HG02588 (cell line): ENCODE data around the gene GSTA5.
"Not testable (repeated sequence)": the region's sequence is repeated elsewhere in the genome, so short reads cannot be mapped to it uniquely, and the experiment has no call there.

Experiments
- ATAC-seq: cut with Tn5 transposase; IDR thresholded peaks from one replicate; pipeline ENCODE4 v1.9.1; 2021; ENCODE audit warnings: mild to moderate bottlenecking, moderate library complexity; ENCODE audit not compliant: unreplicated experiment

The GSTA5 gene

DNA sequence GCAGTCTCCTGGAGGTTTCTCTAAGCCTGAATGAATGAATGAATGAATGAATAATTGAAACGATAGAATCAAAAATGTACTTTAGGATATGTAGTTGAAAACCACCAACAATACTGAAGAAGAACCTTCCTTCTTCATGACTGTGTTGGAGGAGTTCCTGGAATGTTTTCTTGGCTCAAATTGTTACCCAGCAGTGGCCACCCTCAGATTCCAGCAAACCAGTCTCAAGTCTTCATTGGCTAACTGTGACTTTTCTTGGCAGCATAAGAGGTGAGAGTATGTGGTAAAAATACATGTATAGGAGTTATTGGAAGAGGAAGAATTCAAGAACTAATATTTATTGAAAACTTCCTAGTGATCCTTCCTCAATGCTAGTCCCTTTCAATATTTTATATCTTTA is 41.3 kb downstream of the GSTA5 start:
- not testable (repeated sequence) for ATAC-seq

DNA sequence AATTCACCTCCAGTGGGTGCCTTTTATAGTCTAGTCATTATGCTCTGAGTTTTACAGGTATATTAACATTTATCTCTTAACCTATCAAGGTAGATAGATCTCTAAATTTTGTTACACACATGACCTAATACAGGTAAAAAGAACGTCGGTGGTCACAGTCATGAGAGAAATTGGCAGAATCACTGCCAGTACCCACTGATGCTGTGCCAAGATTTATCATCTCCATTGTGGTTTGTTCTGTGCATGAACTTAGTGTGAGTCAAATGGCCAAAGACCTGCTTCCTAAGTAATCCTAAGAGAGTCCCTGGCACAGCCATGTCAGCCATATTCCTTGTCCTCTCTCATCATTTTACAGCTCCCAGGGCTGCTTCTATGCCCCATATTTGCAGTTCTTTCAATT is 46.2 kb downstream of the GSTA5 start:
- ATAC-seq, result not testable (repeated sequence)

DNA sequence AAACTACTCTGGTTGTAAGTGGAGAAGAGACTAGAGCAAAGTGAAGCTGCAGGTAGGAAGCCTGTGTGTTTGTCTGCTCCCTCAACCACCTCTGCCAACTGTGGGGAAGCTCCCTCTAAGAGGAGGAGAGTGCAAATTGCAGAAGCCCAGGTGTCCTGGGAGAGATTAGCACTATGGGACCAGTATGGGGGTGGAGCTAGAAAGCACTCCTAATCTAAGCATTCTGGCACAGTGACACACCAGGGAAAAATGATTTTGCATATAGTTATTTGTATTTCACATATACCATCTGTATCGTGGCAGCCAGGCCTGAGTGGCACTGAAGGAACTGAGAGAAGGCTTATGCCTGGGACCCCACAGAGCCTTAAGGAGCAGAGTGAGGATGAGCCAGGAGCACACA is 49.8 kb downstream of the GSTA5 start:
- no peak for ATAC-seq

DNA sequence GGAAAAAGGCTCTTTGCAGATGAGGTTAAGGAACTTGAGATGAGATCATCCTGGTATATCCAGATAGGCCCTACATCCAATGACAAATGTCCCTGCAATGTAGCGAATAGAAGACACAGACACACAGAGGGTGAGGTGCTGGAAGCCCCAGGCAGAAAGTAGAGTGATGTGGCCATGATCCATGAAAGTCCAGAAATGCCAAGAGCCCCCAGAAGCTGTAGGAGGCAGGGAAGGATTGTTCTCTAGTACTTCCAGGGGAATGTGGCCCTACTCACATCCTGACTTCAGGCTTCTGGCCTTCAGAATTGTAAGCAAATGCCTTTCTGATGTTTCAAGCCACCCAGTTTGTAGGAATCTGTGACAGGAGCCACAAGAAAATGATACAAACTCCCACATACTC is 51.0 kb downstream of the GSTA5 start:
- ATAC-seq, result not testable (repeated sequence)

DNA sequence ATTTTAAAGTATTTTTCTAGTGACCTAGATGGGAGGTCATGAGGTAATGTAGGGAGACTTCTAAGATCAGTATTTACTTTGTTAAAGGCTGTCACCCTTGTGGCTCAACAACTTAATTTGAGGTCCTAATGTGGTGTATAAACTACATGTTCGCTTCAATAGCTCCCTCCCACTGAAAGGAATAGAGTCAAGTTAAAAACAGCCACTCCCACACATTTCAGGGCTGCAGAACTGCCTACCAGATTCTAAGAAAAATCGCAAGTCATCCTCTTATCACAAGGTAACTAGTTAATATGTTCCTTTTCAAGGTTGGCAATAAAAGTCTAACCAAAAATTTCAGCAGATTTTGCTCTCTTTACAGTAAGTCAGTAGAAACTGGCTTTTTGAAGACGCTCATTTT is 52.1 kb downstream of the GSTA5 start:
- ATAC-seq, result no peak

DNA sequence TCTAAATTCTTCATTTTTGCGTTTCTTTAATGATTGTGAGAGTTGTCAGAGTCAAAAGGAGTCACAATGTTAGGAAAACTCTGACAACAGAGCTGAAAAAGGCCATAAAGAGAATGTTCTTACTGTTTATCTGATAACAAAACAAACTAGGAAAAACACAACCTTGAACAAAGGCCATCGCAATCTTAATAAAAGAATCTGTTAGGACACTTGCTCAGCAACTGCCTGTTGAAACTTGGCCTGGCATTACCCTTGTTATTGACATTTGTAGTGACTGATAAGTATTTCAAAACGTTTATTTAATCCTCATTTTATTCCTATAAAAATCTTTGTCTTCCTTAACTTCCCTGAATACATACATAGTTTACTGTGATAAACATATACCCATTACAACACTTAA is 52.7 kb downstream of the GSTA5 start:
- ATAC-seq, result no peak

DNA sequence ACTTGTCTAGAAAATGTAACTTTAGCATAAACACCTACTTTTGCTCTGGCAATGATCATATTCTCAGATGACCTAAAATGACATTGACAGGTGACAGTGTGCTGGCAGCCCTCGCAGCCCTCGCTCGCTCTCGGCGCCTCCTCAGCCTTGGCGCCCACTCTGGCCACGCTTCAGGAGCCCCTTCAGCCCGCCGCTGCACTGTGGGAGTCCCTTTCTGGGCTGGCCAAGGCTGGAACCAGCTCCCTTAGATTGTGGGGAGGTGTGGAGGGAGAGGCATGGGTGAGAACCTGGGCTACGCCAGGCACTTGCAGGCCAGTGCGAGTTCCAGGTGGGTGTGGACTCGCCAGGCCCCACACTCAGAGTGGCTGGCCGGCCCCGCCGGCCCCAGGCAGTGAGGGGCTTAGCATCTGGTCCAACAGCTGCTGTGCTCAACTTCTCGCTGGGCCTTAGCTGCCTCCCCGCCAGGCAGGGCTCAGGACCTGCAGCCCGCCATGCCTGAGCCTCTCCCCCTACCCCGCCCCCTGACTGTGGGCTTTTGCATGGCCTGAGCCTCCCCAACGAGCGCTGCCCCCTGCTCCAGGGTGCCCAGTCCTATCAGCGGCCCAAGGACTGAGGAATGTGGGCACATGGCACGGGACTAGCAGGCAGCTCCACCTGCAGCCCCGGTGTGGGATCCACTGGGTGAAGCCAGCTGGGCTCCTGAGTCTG is 54.2 kb downstream of the GSTA5 start:
- no peak for ATAC-seq

DNA sequence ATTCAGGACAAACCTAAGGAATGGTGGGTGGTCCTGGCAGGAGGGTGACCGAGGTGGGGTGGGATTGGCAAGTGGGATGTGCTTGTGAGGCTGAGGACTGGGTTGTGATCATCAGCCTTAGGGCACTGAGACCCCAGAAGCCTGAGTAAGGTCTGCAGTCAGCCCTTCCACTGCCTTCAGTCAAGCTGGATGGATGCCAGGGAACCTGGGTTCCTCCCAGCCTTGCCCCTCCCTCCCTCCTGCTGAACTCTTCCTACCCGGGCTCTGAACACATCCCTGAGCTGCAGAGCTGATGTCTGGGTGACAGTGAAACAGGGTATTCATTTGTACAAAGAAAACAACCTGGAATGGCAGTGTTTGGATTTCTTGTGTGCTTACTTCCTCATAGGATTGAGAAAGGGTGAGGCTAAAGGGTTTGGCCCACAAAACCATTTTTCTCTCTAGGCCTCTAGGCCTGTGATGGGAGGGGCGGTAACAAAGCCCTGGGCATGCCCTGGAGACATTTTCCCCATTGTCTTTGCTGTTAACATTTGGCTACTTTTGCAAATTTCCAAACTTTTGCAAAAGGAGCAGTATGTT is 57.8 kb downstream of the GSTA5 start:
- not testable (repeated sequence) for ATAC-seq

DNA sequence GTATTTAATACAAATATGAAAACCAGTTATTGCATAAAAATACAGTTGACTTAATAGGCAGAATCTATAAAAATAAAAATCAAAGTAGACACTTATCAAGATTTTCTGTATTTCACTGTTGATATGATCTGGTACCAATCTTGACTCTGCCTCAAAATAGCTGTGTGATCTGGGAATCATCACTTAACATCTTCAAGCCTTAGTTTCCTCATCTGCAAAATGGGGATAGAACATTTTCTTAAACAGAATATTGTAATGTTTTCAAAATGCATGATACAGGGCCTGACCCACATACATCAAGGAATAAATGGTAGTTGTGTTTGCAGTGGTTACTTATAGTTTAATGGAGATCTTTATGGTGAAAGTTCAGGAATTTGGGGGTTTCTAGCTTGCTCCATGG is 58.4 kb downstream of the GSTA5 start:
- not testable (repeated sequence) for ATAC-seq
